Adrenal gland (tissue), 12 donors: ENCODE data around the gene TEK. TPM values are rescaled to one million over a fixed set of nuclear protein-coding genes. Genes with fewer than 3 reads are reported as not detected.

ENCODE experiments used
- DNase-seq, 7 donors: peaks; one replicate each; pipeline ENCODE4 v3.0.0-alpha.2; 2019 to 2020
- H3K27ac ChIP-seq, 5 donors: fragments of 200-600 bp; sonication (generic) in 4 of 5; 1 replicate in 3 of 5; 2 replicates in 2 of 5; pipeline versions ENCODE4 v1.5.1 to v1.8.0; 2016 to 2020; ENCODE audit warnings: mild to moderate bottlenecking in 1 of 5
- H3K27me3 ChIP-seq: fragments of 200-600 bp; 2 replicates; pipeline ENCODE4 v1.8.0; 2021
- H3K36me3 ChIP-seq, 2 donors: fragments of 200-600 bp; replicated peaks in 1 of 2; 1 replicate in 1 of 2; 2 replicates in 1 of 2; pipeline versions ENCODE4 v1.5.1 to v1.8.0; 2018 to 2022
- H3K4me1 ChIP-seq, 2 donors: fragments of 200-600 bp; replicated peaks in 1 of 2; 1 replicate in 1 of 2; 2 replicates in 1 of 2; pipeline versions ENCODE4 v1.5.1 to v1.8.0; 2018 to 2021
- H3K4me3 ChIP-seq, 4 donors: fragments of 200-600 bp; sonication (generic) in 3 of 4; one replicate each; pipeline ENCODE4 v1.5.1; 2016 to 2018
- H3K9me3 ChIP-seq, 3 donors: fragments of 200-600 bp; sonication (generic) in 1 of 3; replicated peaks in 1 of 3; 1 replicate in 2 of 3; 2 replicates in 1 of 3; pipeline versions ENCODE4 v1.5.1 to v1.8.0; 2016 to 2021
- CTCF ChIP-seq, 6 experiments: fragments of 450-650 bp in 4 of 6; fragments of 200-600 bp in 2 of 6; sonication (generic) in 1 of 6; IDR thresholded peaks; 1 replicate in 5 of 6; 2 replicates in 1 of 6; pipeline versions ENCODE4 v1.5.1 to v1.8.0; 2016 to 2021; ENCODE audit warnings: antibody characterized with exemption in 6 of 6, mild to moderate bottlenecking in 2 of 6, moderate library complexity in 1 of 6
- POLR2A ChIP-seq, 2 donors: fragments of 450-650 bp; IDR thresholded peaks; one replicate each; pipeline ENCODE4 v1.6.1; 2017; ENCODE audit warnings: antibody characterized with exemption in 2 of 2, mild to moderate bottlenecking in 2 of 2, moderate library complexity in 1 of 2
- WGBS, 4 donors: extraction: QIAGEN DNeasy Blood & Tissue Kit in 2 of 4; methylation state at CpG; one replicate each; pipeline versions ENCODE4 v1.1.5 to v1.1.7; 2013 to 2017; 5-methylcytosine and 5-hydroxymethylcytosine counted together
- intact Hi-C, 2 donors: fragments of 100-400 bp; cut with DNase I; formaldehyde crosslinking; loops; one replicate each; pipeline versions ENCODE4 v1.14.1 to v1.15.0; 2022 to 2023
- polyA plus RNA-seq, 3 donors: library from polyadenylated mRNA; stranded (reverse); fragments of 200-250 nt in 2 of 3; fragments of 350-450 nt in 1 of 3; fragmentation: Illumina TruSeq in 1 of 3; extraction: RNeasy Lipid Tissue Mini Kit (QIAGEN cat#74804) in 1 of 3; gene quantifications; one replicate each; pipeline ENCODE4 v1.2.3, GENCODE V29; 2013 to 2014
- total RNA-seq, 9 donors: library from RNA; depleted of rRNA in 4 of 9; stranded (reverse); fragments of >200 nt in 4 of 9; fragments of 120-200 nt in 1 of 9; fragmentation: NEBNext Ultra II Directional in 1 of 9; extraction: Animal tissue kit (Norgen Biotek cat#: 25700) in 1 of 9; gene quantifications; one replicate each; pipeline versions ENCODE4 v1.1.0 to v1.2.4, GENCODE V29; 2013 to 2023
- donor health status: healthy with polysubstance abuse.
- donor health status: Bipolar disorder and iron deficiency.
- donor health status: DM: yes; HTN: yes; CAD: no.
- donor health status: DM: no; HTN: no; CAD: no.
- donor health status: DM: no; HTN: no; CAD: no.
- donor health status: DM: yes; HTN: yes; CAD: no.

TEK gene
- total and polyA plus RNA-seq, 12 donors: 2.7 to 27.9 (median 19.3) TPM

- H3K27ac ChIP-seq: no peak overlapping the region
- DNase-seq: no peak
- H3K4me3 ChIP-seq: no peak overlapping the region
- H3K4me1 ChIP-seq: no peaks in the 10 kb centered on the region
- TF ChIP-seq POLR2A (IDR thresholded peaks at IDR 0.05) (no peak), CTCF (IDR thresholded peaks at IDR 0.05) (no peak)
- intact Hi-C loops: no loop called here
- no peaks in the 10 kb centered on the region for H3K36me3 ChIP-seq
- no peaks in the 10 kb centered on the region for H3K27me3 ChIP-seq
- no peaks in the 10 kb centered on the region for H3K9me3 ChIP-seq
- WGBS, 4 donors: 87 to 90% (median 88%) methylated on average over 7 of the region's 7 CpGs
Measured at GRCh38 chr9:27258662-27259061, 149.6 kb downstream of the TEK start.

GRCh38 chr9:27260789-27261516 lies 151.9 kb downstream of the TEK start:
- no peak for DNase-seq
- Histone ChIP-seq H3K27ac (no peak overlapping the region), H3K4me3 (no peak overlapping the region), H3K27me3 (no peaks in the 10 kb centered on the region), H3K4me1 (no peaks in the 10 kb centered on the region), H3K9me3 (no peaks in the 10 kb centered on the region), H3K36me3 (no peaks in the 10 kb centered on the region)
- TF ChIP-seq CTCF (IDR thresholded peaks at IDR 0.05) (no peak), POLR2A (IDR thresholded peaks at IDR 0.05) (no peak)
- intact Hi-C loops: no loop called here
- WGBS, 4 donors: 68 to 85% (median 75%) methylated on average over 8 of the region's 8 CpGs

GRCh38 chr9:27261517-27262211 lies 152.6 kb downstream of the TEK start:
- intact Hi-C loops: no loop called here
- Histone ChIP-seq H3K36me3 (no peaks in the 10 kb centered on the region), H3K4me3 (no peak overlapping the region), H3K9me3 (no peaks in the 10 kb centered on the region), H3K27me3 (no peaks in the 10 kb centered on the region), H3K27ac (no peak overlapping the region), H3K4me1 (no peaks in the 10 kb centered on the region)
- TF ChIP-seq POLR2A (IDR thresholded peaks at IDR 0.05) (no peak), CTCF (IDR thresholded peaks at IDR 0.05) (no peak)
- WGBS, 4 donors: 35 to 76% (median 62%) methylated on average over 4 of the region's 4 CpGs
- DNase-seq: no peak

GRCh38 chr9:27272103-27272502 lies 163.1 kb downstream of the TEK start:
- intact Hi-C loops: loop anchor here in 1 of 2 donors (10.0 kb wide), 1 partner anchor 527 kb away; no protein-coding TSS in a partner anchor
- Histone ChIP-seq H3K4me1 (no peaks in the 10 kb centered on the region), H3K36me3 (no peaks in the 10 kb centered on the region), H3K9me3 (no peaks in the 10 kb centered on the region), H3K4me3 (no peak overlapping the region), H3K27ac (no peak overlapping the region), H3K27me3 (no peaks in the 10 kb centered on the region)
- WGBS, 4 donors: 74 to 92% (median 86%) methylated on average over 2 of the region's 2 CpGs
- no peak for DNase-seq
- TF ChIP-seq POLR2A (IDR thresholded peaks at IDR 0.05): no peak
- TF ChIP-seq CTCF (IDR thresholded peaks at IDR 0.05): no peak
